WERI-Rb-1 (cell line): ENCODE measurements around the gene COL6A3.

ENCODE experiments used
- DNase-seq: peaks from one replicate; pipeline ENCODE4 v3.0.0-alpha.2; 2020
- H3K27ac ChIP-seq: fragments of 250-450 bp; sonication (Bioruptor Pico); 2 replicates; pipeline ENCODE4 v1.5.1; 2020; ENCODE audit warnings: mild to moderate bottlenecking, moderate library complexity
- H3K27me3 ChIP-seq: fragments of 250-450 bp; sonication (Bioruptor Pico); 2 replicates; pipeline ENCODE4 v1.5.1; 2021; ENCODE audit warnings: mild to moderate bottlenecking, low read depth, moderate library complexity; ENCODE audit not compliant: insufficient read depth, severe bottlenecking
- H3K36me3 ChIP-seq: fragments of 250-450 bp; sonication (Bioruptor Pico); 2 replicates; pipeline ENCODE4 v1.5.1; 2020; ENCODE audit warnings: mild to moderate bottlenecking, moderate library complexity
- H3K4me3 ChIP-seq: 2 replicates; pipeline ENCODE4 v1.5.1; 2011; ENCODE audit warnings: low read depth, mild to moderate bottlenecking, control low read depth, low read length
- H3K9me3 ChIP-seq: fragments of 250-450 bp; sonication (Bioruptor Pico); 2 replicates; pipeline ENCODE4 v1.5.1; 2021; ENCODE audit warnings: mild to moderate bottlenecking, moderate library complexity; ENCODE audit not compliant: severe bottlenecking
- TF ChIP-seq, protein P1 (sequence below): IDR thresholded peaks from 2 replicates; pipeline ENCODE4 v1.5.1; 2011; ENCODE audit warnings: low read depth, mild to moderate bottlenecking, control low read depth, inconsistent platforms, low read length

The COL6A3 gene, protein sequence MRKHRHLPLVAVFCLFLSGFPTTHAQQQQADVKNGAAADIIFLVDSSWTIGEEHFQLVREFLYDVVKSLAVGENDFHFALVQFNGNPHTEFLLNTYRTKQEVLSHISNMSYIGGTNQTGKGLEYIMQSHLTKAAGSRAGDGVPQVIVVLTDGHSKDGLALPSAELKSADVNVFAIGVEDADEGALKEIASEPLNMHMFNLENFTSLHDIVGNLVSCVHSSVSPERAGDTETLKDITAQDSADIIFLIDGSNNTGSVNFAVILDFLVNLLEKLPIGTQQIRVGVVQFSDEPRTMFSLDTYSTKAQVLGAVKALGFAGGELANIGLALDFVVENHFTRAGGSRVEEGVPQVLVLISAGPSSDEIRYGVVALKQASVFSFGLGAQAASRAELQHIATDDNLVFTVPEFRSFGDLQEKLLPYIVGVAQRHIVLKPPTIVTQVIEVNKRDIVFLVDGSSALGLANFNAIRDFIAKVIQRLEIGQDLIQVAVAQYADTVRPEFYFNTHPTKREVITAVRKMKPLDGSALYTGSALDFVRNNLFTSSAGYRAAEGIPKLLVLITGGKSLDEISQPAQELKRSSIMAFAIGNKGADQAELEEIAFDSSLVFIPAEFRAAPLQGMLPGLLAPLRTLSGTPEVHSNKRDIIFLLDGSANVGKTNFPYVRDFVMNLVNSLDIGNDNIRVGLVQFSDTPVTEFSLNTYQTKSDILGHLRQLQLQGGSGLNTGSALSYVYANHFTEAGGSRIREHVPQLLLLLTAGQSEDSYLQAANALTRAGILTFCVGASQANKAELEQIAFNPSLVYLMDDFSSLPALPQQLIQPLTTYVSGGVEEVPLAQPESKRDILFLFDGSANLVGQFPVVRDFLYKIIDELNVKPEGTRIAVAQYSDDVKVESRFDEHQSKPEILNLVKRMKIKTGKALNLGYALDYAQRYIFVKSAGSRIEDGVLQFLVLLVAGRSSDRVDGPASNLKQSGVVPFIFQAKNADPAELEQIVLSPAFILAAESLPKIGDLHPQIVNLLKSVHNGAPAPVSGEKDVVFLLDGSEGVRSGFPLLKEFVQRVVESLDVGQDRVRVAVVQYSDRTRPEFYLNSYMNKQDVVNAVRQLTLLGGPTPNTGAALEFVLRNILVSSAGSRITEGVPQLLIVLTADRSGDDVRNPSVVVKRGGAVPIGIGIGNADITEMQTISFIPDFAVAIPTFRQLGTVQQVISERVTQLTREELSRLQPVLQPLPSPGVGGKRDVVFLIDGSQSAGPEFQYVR (N-terminal part only)

DNA sequence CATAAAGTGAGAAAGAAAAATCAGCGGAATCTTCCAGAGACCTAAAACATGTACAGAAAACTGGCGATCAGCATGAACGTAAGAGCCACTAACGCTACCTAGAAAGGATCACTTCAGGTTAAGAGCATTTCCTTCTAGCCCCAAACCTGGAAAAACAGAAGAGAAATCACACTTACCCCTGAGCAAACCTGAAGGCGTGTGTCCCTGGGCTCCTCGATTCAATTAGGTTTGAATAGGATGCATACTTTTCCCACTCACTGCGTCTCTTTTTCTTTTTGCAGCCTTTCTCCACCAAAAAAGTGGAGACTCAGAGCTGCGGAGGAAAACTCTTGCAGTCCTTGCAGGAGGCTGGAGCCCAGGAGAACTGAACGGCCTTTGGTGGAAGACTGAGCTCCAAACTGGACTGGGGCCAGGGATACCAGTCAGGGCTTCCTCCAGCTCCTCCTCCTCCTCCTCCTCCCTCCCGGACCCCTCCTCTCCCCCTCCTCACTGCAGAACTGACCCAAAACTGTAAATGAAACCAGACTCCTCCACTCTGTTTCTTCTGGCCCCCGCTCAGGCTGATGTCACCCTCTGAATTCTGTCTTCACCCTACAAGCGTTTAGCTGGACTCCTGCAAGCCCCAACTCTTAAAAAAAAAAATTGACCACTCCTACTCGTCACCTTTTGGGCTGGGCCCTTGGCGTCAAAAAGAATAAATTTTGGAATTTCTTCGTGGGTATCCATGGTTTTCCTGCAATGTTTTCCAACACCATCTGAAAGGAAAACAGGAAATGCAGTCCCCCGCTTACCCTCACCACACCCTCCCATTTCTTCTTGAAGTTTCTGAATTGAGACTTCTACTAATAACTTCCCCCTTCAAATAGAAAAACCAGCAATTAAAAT is at the start of gene COL6A3:
Gene COL6A3 (minus strand): TSS at position 388 of the 885 bp plus-strand sequence. CDS start 17,347 bp downstream, outside the sequence.
- no peak for DNase-seq
- no peak within 1 kb of the TSS for H3K4me3 ChIP-seq
- H3K27ac ChIP-seq, result no peak within 1 kb of the TSS
- H3K36me3 ChIP-seq, result no peaks in the 10 kb centered on the region
- peaks cover 100% of the 10 kb centered on the region for H3K27me3 ChIP-seq
- TF ChIP-seq, protein P1, sequence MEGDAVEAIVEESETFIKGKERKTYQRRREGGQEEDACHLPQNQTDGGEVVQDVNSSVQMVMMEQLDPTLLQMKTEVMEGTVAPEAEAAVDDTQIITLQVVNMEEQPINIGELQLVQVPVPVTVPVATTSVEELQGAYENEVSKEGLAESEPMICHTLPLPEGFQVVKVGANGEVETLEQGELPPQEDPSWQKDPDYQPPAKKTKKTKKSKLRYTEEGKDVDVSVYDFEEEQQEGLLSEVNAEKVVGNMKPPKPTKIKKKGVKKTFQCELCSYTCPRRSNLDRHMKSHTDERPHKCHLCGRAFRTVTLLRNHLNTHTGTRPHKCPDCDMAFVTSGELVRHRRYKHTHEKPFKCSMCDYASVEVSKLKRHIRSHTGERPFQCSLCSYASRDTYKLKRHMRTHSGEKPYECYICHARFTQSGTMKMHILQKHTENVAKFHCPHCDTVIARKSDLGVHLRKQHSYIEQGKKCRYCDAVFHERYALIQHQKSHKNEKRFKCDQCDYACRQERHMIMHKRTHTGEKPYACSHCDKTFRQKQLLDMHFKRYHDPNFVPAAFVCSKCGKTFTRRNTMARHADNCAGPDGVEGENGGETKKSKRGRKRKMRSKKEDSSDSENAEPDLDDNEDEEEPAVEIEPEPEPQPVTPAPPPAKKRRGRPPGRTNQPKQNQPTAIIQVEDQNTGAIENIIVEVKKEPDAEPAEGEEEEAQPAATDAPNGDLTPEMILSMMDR, result no peak
- no peaks in the 10 kb centered on the region for H3K9me3 ChIP-seq

DNA sequence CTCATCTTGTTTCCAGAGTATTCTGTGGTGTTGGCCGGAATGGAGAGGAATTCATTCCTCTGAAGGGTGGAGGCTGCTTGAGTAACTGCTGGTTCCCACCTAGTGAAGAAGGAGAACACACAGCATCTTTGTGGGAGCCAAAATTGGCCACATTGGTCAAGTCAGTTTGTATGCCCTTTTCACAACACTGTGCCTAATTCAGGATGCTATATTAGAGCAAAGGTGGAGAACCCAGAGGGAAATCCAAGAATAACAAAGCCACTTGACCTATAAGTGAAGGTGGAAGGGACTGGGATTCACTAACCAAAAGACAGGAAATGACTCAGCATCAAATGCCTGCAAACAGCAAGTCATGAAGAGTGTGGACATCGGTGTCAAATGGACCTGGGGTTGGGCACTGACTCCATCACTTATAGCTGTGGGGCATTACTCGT is 45.8 kb upstream of the COL6A3 start:
- H3K27me3 ChIP-seq, result peaks cover 67% of the 10 kb centered on the region
- H3K27ac ChIP-seq, result no peak overlapping the region
- H3K36me3 ChIP-seq, result no peaks in the 10 kb centered on the region
- H3K9me3 ChIP-seq, result peaks cover 3% of the 10 kb centered on the region
- H3K4me3 ChIP-seq, result no peak overlapping the region
- TF ChIP-seq, protein P1, result no peak
- no peak for DNase-seq

DNA sequence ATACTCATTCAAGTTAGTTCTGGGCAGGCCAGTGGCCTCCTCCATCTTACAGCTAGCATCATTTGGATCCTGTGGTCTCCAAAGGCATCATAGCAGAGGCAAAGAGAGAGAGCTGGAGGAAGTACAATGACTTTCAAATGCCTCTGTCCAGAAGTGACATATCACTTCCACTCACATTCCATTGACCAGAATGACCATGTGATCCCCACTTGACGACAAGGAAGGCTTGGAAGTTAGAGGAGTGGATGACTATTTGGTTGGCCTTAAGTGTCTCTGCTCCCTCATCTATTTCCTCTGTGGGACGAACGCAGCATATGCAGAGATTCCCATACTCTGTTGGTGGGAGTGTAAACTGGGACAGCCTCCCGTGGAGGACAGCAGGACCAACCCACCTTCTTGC is 45.3 kb upstream of the COL6A3 start:
- Histone ChIP-seq H3K27ac (no peak overlapping the region), H3K9me3 (peaks cover 3% of the 10 kb centered on the region), H3K36me3 (no peaks in the 10 kb centered on the region), H3K27me3 (peaks cover 72% of the 10 kb centered on the region), H3K4me3 (no peak overlapping the region)
- TF ChIP-seq, protein P1, result no peak
- DNase-seq, result no peak

DNA sequence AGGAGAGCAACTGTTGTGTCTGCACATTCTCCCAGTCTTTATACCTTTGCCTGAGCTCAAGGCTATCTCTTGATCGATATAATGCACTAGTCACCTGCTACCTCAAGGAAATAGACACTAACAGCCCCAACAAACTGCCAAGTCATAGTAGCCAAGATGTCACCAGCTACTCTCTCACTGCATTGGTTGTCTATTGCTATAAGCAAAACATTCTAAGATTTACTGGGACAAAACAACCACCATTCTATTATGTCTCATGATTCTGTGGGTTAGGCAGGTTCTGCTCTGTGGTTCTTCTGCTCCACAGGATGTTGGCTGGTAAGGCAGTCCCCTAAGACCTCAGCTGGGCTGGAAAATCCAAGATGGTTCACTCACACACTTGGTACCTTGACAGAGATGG is 44.6 kb upstream of the COL6A3 start:
- TF ChIP-seq, protein P1, result no peak
- Histone ChIP-seq H3K9me3 (peaks cover 2% of the 10 kb centered on the region), H3K27me3 (peaks cover 77% of the 10 kb centered on the region), H3K36me3 (no peaks in the 10 kb centered on the region), H3K4me3 (no peak overlapping the region), H3K27ac (no peak overlapping the region)
- DNase-seq, result no peak

DNA sequence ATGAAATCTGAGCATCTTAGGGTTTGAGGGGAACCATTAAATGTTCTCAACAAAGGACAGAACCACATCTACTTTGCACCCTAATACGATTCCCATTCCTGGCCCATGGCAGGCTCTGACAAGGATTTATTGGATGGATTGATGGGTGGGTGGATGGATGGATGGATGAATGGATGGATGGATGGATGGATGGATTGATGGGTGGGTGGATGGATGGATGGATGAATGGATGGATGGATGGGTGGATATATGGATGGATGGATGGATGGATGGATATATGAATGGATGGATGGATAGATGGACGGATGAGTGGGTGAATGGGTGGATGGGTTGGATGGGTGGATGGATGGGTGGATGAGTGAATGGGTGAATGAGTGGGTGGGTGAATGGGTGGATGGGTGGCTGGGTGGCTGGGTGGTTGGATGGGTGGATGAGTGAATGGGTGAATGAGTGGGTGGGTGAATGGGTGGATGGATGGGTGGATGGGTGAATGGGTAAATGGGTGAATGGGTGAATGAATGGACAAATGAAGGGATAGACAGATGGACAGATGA is 43.5 kb upstream of the COL6A3 start:
- no peak overlapping the region for H3K4me3 ChIP-seq
- H3K27me3 ChIP-seq, result peaks cover 84% of the 10 kb centered on the region
- no peaks in the 10 kb centered on the region for H3K9me3 ChIP-seq
- no peaks in the 10 kb centered on the region for H3K36me3 ChIP-seq
- TF ChIP-seq, protein P1, result no peak
- H3K27ac ChIP-seq, result no peak overlapping the region
- DNase-seq, result no peak
